Stimulated activated CD8-positive, alpha-beta memory T cell treated with anti-CD3 and anti-CD28 coated beads, Interleukin-12 subunit alpha, Interleukin-12 subunit beta, amount 100 ng/mL, for 24 hours (primary cell): ENCODE results near the gene LTA4H.
"Not testable (repeated sequence)": the region's sequence is repeated elsewhere in the genome, so short reads cannot be mapped to it uniquely, and the experiment has no call there.

Experiments
- DNase-seq: peaks from one replicate; pipeline ENCODE4 v3.0.0-alpha.2; 2020; ENCODE audit errors: extremely low read depth

The LTA4H gene

DNA sequence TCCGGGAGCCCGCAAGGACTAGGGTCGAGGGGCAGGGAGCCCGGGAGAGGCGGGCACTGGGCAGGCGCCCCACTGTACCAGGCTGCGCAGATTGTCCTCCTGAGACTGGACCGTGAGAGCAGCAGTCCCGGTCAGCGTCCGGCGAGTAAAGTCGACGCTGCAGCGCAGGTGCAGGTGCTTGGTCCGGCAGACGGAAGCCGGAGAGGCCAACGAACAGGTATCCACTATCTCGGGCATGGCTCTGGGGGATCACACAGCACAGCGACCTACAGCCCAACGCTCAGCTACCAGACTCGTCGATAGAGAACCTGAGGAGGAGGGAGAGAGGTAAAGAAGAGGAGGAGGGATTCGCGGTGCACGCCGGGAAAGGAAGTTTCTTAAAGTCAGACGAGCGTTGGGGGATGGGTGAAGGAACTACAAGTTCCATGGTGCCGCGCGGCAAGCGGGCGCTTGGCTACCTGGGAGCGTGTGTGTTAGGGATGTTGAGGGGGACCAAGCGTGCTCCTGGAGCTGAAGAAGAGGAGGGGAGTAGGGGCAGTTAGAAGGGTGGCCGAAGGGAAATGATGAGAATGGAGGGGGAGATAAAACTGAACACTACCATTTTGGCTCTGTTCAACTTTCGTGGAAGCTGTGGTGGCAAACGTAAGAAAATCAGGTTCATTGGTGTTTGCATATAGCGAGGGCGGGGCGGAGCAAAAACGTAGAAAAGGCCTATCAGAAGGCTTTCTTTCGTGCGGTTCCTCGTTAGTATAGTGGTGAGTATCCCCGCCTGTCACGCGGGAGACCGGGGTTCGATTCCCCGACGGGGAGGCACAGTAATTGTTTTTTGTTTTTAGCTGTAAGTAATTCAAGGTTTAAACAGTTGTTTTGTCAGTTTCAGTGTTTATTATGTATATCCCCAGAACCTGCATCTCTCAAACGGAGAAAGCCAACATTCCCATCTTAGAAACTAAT is at the start of gene LTA4H:
Gene LTA4H, minus strand, starts transcription at position 305 of the 954 bp plus-strand sequence. Its CDS starts 68 bp downstream, at position 237.
- peak; percentile 94 for DNase-seq

DNA sequence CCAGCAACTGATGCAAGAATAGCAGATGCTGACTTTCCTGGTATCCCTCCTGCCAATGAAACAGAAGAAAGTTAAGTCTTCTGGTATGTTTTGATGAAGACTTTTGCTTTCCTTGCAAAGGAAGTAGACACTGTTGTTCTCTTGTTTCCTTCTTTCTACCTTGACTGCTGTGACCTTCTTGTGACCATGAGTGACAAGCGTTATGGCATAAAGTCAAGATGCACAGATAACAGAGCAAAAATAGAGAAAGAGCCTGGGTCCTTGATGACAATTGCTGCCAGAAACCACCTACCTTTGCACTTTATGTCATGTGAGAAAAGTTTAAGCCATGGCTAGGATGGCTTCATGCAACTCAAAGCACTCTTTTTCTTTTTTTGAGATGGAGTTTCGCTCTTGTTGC is 49.2 kb upstream of the LTA4H start:
- no peak for DNase-seq

DNA sequence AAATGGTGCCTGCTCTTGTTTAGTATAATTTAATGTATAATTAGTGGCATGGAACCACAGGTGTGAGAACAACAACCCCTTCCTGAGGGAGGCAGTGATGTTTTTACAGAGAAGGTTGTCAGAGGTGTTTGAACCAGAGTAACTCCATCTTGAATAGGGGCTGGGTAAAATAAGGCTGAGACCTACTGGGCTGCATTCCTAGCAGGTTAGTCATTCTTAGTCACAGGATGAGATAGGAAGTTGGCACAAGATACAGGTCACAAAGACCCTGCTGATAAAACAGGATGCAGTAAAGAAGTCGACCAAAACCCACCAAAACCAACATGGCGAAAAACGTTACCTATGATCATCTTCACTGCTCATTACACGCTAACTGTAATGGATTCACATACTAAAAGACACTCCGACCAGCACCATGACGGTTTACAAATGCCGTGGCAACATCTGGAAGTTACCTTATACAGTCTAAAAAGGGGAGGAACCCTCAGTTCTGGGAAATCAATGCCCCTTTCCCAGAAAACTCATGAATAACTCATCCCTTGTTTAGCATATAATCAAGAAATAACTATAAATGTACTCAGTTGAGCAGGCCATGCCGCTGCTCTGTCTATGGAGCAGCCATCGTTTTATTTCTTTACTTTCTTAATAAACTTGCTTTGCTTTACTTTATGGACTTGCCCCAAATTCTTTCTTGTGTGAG is 47.8 kb upstream of the LTA4H start:
- DNase-seq: no peak

DNA sequence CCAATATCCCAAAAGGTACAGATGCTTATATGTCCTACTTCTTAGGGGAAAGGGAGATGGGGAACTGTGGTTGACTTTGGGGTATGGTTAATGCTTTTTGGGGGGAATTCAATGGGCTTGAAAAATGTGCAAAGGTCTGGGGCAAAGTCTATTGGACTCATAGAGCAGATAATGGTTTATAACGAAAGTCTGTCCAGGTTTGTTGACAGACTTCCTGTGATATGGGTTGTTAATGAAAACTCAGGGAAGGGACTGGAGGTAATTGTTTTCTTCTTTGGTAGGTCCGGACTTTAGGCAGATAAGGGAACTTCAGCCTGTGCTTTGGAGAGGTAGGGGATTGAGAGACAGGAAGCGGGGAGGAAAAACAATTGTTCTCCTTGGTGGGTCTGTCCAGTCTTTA is 46.2 kb upstream of the LTA4H start:
- no peak for DNase-seq

DNA sequence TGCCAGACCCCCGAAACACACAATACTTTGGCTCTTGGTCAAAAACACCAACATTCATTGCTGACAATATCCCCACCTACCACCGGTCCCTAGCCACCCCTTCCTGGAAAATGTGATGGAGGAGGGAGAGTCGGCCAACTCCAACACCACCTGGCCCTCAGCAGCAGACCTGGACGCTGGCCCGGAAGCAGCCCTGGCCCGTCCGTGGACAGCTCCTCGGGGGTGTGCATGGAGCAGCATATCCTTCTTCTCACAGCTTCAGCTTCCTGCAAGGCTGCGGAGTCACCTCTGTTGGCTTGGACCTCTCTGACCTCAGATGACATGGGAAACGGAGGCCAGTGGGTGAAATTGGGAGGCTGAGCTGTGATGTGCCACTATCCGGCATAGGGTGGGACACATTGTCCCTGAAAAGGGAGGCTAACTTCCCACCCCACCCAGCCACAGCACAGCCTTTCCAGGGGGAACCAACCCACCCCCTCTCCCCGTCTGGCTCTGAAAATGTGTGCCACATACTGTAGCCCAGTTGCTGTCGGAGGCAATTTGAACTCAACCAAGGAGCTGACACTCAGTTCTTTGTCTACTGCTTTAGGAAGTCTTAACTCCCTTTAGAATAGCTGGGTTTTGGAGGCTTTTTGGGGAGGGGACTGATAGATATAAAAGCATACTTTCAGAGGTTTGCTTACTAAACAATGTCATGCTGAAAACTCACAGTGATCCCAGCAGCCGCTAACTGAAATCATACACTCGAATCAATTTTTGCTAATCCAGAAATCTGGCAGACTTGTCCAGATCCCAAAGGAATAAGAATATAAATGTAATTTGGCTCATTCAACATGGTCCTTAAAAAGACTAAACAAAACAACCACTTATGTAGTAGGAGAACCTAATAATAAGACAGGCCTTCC is 43.1 kb upstream of the LTA4H start:
- DNase-seq: no peak

DNA sequence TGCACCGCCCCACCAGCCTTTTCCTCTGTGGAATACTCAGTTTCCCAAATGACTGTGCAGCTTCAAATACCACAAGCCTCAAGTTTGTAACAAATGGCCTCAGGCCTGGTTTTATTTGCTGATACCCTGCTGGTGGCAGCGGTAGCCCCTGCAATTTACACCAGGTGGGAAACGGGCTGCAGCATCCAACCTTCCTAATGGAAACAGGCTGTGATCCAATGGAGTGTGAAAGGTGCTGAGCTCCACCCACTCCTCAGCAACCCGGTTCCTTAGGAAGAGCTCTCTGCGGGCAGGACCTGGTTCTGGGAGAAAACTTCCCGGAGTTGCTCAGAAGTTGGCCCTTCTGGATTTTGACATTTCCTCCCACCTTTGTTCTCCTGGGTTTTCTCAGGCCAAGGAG is 41.7 kb upstream of the LTA4H start:
- DNase-seq: no peak

DNA sequence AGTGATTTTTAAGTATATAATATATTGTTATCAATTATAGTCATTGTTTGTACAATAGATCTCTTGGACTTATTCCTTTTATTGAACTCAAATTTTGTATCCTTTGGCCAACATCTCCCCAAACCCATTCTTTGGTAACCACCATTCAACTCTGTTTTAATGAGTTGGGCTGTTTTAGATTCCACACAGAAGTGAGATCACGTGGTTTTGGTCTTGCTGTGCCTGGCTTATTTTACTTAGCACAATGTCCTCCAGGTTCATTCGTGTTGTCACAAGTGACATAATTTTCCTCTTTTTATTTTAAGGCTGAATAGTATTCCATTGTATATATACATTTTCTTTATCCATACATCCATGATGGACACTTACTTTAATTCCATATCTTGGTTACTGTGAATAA is 40.2 kb upstream of the LTA4H start:
- DNase-seq: no peak

DNA sequence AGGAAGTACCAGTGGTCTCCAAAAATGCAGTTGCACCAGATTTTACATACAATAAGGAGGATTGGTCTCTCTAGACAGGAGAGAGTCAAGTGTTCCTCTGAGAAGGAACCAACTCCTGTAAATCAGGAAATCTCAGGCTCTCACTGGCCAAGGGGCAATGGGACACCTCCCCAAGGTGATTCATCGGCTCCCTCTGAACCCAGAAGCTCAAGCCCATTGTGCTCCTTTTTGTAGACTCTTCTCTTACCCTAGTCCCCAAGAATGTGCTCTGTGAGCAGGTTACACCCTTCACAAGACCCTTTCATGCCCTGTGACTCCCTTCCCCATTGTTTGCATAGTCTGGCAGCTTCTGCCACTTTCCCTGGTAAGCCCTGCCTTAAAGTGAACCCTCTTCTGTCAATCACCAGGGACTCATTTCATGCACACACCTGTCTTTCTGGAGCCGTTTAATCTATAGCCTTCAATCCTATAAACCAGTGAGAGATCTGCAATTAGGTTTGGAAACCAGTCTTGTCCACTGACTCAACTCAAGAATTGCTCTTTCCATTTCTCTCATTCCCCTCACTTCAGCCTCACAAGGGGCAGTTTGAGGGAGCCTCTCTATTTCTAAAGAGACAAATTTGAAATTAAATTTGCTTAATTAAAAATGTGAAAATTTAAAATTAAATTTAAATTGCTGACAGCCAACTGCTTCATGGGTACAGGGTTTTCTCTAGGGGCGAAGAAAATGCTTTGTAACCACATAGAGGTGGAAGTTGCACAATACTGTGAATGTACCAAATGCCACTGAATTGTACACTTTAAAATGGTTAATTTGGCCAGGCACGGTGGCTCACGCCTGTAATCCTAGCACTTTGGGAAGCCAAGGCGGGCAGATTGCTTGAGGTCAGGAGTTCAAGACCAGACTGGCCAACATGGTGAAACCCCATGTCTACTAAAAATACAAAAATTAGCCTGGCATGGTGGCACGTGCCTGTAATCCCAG is 38.3 kb upstream of the LTA4H start:
- DNase-seq: no peak

DNA sequence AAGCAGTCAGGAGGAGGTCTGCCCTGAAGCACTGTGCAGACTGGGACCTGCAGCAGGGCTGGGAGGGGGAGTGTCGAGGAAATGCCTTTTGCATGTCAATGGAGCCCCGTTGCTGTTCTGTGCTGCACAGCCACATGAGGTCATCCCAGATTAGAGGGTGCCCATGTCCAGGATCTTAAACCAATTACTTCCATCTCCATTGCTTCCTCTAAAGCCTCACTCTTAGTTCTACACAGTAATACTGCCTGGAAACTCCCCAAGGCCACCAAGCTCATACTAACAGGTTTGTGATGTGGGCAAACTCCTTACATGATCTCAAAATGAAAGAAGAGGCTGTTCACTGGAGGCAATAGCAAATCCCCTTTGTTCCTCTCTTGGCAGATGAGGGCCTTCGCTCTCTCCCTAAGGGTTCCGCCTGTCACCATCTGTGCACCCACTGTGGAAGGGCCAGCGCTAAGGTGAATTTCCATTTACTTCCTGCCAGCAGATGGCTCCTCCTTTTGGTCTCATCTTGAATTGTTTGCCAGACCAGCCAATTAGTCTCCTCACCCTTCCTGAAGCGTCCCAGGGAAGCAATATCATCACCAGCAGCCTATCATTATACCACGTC is 35.4 kb upstream of the LTA4H start:
- no peak for DNase-seq

DNA sequence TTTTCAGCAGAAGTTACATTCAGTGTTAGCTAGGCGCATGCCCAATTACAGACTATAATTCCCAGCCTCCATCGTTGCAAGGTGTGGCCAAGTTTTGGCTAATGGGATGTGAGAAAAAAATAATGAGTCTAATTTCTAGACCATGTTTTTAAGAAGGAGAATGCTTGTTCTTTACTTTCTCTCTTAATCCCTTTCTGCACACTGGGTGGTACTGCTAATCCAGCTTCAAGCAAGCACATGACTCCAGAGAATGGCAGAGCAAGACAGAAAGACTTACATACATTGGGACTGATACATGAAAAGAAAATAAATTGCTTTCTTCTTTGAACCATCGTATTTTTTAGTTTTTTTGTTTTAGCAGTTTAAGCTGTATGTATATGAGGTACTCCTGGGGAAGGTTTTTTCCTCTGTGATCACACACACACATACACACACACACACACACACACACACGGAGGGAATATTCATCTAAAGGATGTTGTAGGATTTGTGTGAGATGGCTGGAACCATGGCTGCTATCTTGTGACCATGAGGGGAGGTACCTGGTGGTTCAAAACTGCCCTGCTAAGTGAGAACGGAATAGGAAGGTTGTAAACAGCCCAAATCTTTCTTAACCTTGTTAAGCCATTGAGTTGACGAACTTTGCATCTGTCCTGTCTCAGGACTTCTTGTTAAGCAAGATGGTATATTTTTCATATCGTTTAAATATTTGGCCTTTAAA is 34.3 kb upstream of the LTA4H start:
- DNase-seq: no peak

DNA sequence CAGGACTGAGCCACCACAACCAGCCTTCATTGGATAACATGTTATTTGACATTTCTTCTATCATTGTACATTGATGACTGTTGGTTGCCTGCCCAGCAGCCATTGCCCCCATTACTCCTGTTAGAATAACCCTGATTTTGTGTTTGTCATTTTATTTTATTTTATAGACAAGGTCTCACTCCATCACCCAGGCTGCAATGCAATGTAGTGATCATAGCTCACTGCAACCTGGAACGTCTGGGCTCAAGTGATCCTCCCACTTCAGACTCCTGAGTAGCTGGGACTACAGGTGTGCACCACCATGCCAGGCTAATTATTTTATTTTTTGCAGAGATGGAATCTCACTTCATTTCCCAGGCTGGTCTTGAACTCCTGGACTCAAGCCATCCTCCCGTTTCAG is 33.2 kb upstream of the LTA4H start:
- DNase-seq: no peak

DNA sequence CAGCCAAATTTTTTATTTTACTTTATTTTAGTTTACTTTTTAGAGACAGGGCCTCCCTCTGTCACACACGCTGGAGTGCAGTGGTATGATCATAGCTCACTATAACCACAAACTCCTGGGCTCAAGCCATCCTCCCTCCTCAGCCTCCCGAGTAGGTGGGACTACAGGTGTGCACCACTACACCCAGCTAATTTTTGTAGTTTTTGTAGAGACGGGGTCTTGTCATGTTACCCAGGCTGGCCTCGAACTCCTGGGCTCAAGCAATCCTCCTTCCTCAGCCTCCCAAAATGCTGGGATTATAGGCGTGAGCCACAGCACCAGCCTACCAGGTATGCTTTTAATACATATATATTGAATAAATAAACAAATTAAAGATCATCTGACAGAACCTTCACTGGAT is 32.7 kb upstream of the LTA4H start:
- DNase-seq: no peak

DNA sequence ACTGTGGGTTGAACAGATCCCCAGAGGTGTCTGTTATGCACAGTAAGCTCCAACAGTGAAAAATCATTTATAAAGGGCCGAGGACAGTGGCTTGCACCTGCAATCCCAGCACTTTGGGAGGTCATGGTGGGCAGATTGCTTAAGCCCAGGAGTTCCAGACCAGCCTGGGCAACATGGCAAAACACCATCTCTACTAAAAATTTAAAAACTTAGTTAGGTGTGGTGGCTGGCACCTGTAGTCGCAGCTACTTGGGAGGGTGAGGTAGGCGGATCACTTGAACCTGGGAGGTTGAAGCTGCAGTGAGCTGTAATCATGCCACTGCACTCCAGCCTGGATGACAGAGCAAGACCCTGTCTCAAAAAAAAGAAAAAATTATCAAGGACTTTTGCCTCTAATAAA is 30.4 kb upstream of the LTA4H start:
- not testable (repeated sequence) for DNase-seq

DNA sequence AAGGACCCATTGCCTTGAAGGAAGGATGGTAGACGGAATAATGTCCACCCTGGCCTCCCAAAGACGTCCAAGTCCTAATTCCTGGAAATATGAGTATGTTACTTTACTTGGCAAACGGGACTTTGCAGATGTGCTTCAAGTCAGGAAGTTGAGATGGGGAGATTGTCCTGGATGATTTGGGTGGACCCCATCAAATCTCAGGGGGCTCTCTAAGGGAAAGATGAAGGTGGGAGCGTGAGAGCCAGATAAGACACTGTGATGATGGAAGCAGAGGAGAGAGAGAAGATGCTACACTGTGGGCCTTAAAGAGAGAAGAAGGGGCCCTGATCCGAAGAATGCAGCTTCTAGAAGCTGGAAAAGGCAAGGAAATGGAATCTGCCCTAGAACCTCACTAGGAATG is 29.6 kb upstream of the LTA4H start:
- DNase-seq: no peak

DNA sequence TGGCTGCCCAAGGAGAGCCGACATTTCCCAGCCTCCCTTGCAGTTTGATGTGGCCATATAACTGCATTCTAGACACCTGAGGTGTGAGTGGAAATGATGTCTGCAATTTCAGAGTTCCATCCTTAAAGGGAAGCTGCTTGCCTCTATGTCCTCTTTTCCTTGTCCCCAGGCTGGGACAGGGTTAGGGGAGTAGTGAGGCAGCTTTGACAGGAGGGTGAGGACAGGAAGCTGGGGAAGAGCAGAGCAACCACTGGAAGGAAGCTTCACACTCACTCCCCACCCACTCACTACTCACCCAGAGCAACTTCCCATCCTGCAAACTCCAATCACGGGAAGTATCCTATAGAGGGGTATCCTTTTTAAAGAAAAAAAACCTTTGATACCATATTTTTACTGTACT is 28.9 kb upstream of the LTA4H start:
- DNase-seq: no peak

DNA sequence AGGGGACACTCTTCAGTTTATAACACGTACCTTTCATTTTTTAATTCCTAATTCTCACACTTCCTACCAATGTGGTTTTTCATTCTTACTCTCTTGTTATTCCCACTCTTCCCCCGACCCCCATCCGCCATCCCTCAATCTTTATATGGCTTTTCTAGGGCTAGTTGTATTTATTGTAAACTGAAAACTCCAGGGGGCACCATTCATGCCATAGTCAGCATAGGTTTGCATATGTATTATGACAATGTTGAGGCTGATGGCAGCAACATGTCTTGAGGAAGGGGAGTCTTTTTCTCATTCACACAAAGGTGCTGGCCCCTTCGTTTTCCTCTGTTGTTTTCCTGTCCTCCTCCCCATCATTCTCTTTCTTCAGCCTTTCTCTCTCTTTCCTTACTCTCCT is 27.7 kb upstream of the LTA4H start:
- DNase-seq: no peak

DNA sequence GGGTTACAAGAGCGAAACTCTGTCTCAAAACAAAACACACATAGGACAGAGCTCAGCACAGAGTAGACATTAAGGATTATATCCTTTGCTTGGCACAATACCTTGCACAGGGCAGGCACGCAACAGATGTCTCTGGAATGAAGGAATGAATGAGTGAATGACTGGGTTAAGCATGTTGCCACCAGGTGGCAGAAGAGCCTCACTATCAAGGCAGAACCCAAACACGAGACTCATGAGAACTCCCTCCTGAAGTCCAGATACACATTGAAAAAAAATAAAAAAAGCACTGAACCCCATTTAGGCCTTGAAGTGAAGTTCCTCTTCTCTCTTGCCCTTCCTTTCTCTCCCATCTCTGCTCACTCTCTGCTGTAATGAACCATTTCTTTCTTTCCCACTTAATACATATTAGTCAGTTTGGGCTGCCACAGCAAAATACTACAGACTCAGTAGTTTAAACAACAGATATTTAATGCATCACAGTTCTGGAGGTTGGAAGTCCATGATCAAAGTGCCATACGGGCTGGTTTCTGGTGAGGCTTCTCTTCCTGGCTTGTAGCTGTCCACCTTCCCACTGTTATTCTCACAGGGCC is 26.6 kb upstream of the LTA4H start:
- peak; percentile 33 for DNase-seq

DNA sequence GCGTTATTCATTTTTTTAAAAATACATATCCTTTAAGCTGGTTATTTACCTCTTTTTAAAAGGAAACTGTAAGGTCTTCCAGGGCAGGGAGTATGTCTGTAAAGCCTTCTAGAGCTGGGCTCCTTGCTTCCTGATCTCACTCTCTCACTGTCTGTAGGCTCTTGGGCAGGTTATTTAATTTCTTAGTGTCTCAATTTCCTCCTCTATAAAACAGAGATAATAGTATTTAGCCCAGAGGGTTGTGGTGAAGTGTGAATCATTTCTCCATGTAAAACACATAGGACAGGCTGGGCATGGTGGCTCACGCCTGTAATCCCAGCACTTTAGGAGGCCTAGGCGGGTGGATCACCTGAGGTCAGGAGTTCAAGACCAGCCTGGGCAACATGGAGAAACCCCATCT is 25.9 kb upstream of the LTA4H start:
- DNase-seq: no peak

DNA sequence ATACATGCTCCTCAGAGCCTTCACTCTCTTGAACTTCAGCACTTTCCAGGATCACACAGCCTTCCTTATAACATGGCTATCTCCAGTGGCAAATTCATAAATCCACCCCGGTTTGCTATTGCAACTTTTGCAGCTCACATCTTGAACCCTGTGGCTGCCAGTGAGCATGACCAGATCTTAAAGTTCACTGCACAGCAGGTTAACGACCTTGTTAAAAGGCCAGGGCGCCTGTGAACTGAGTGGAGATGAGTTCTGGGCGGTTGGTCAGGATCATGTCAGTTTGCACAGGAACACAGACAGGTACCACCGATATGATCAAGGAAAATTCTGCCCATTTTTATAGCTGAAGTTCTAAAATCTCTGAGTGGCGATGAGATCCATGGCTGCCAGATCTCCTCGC is 24.7 kb upstream of the LTA4H start:
- DNase-seq: no peak
